IMR-90 (cell line): ENCODE measurements around the gene FNDC3B. TPM values are rescaled to one million over a fixed set of nuclear protein-coding genes. Genes with fewer than 3 reads are reported as not detected.

Experiments
- ATAC-seq: fragments of 200-7000 bp; cut with Tn5 transposase; 2 replicates; pipeline ENCODE4 v1.9.1; 2020; ENCODE audit warnings: low read depth, mild to moderate bottlenecking, moderate library complexity
- BruUV-seq: library from RNA; stranded (reverse); fragments of 400-500 nt; replicated peaks from 2 replicates; lab custom pipeline; 2021; lab: Mats Ljungman, UMichigan
- CTCF ChIA-PET: fragments of 300-600 bp; formaldehyde crosslinking; extraction: SDS; loops from one replicate; lab custom pipeline; 2021; ENCODE audit warnings: antibody characterized with exemption; lab: Yijun Ruan, JAX
- POLR2A ChIA-PET: fragments of 300-600 bp; sonication (Branson Sonifier 250); formaldehyde crosslinking; loops from one replicate; lab custom pipeline; 2022; ENCODE audit warnings: antibody characterized with exemption; ENCODE audit not compliant: unreplicated experiment; lab: Charles Lee
- DNase-seq: peaks from one replicate; pipeline ENCODE4 v3.0.0; 2013
- H2AFZ ChIP-seq: replicated peaks from 2 replicates; pipeline ENCODE3; 2013; ENCODE audit warnings: low read length, mild to moderate bottlenecking; ENCODE audit not compliant: poor library complexity
- H2AK5ac ChIP-seq: 2 replicates; pipeline ENCODE4 v1.6.1; 2013; ENCODE audit warnings: low read depth, low read length, inconsistent platforms
- H2AK9ac ChIP-seq: replicated peaks from 2 replicates; pipeline ENCODE3; 2013; ENCODE audit warnings: mild to moderate bottlenecking, low read depth, low read length, moderate library complexity; ENCODE audit not compliant: poor library complexity
- H2BK120ac ChIP-seq: 2 replicates; pipeline ENCODE4 v1.6.1; 2013; ENCODE audit warnings: low read depth, low read length, inconsistent platforms
- H2BK15ac ChIP-seq: 3 replicates; pipeline ENCODE4 v1.6.1; 2013; ENCODE audit warnings: low read depth, low read length, inconsistent platforms
- H2BK20ac ChIP-seq: 2 replicates; pipeline ENCODE4 v1.6.1; 2013; ENCODE audit warnings: low read depth, mild to moderate bottlenecking, inconsistent platforms, low read length, moderate library complexity
- H2BK5ac ChIP-seq: 2 replicates; pipeline ENCODE4 v1.6.1; 2013; ENCODE audit warnings: mild to moderate bottlenecking, low read depth, low read length, inconsistent platforms; ENCODE audit not compliant: poor library complexity, severe bottlenecking
- H3K14ac ChIP-seq: replicated peaks from 2 replicates; pipeline ENCODE4 v1.6.1; 2013; ENCODE audit warnings: low read depth, low read length, inconsistent platforms
- H3K18ac ChIP-seq: 2 replicates; pipeline ENCODE4 v1.6.1; 2013; ENCODE audit warnings: low read depth, low read length, control low read depth
- H3K23ac ChIP-seq: 2 replicates; pipeline ENCODE4 v1.6.1; 2013; ENCODE audit warnings: low read depth, low read length, inconsistent platforms
- H3K27ac ChIP-seq: 2 replicates; pipeline ENCODE4 v1.5.1; 2013; ENCODE audit warnings: mild to moderate bottlenecking, control low read depth, low read length; ENCODE audit not compliant: insufficient read depth
- H3K27me3 ChIP-seq: 2 replicates; pipeline ENCODE4 v1.6.1; 2013; ENCODE audit warnings: low read length; ENCODE audit not compliant: control insufficient read depth, insufficient read depth
- H3K36me3 ChIP-seq: 2 replicates; pipeline ENCODE4 v1.6.1; 2013; ENCODE audit warnings: low read length, mixed read lengths; ENCODE audit not compliant: control insufficient read depth, insufficient read depth
- H3K4ac ChIP-seq: 2 replicates; pipeline ENCODE4 v1.6.1; 2013; ENCODE audit warnings: low read depth, low read length, inconsistent platforms
- H3K4me1 ChIP-seq: 2 replicates; pipeline ENCODE4 v1.6.1; 2013; ENCODE audit warnings: low read length, mixed read lengths; ENCODE audit not compliant: control insufficient read depth, insufficient read depth
- H3K4me2 ChIP-seq: 2 replicates; pipeline ENCODE4 v1.6.1; 2013; ENCODE audit warnings: low read depth, mild to moderate bottlenecking, control low read depth, low read length, moderate library complexity
- H3K4me3 ChIP-seq: 2 replicates; pipeline ENCODE4 v1.5.1; 2013; ENCODE audit warnings: low read depth, mild to moderate bottlenecking, control low read depth, low read length, moderate library complexity; ENCODE audit not compliant: insufficient read depth
- H3K56ac ChIP-seq: 2 replicates; pipeline ENCODE4 v1.6.1; 2013; ENCODE audit warnings: low read length, inconsistent platforms; ENCODE audit not compliant: insufficient read depth; ENCODE audit errors: extremely low read depth
- H3K79me1 ChIP-seq, 2 experiments: 2 replicates each; pipeline ENCODE4 v1.6.1; 2013; ENCODE audit warnings: low read length in 2 of 2, inconsistent platforms in 1 of 2, low read depth in 1 of 2
- H3K9ac ChIP-seq: 2 replicates; pipeline ENCODE4 v1.6.1; 2013; ENCODE audit warnings: low read depth, low read length, control low read depth
- H3K9me1 ChIP-seq: 2 replicates; pipeline ENCODE4 v1.6.1; 2013; ENCODE audit warnings: low read length, inconsistent platforms; ENCODE audit not compliant: insufficient read depth
- H3K9me3 ChIP-seq: 2 replicates; pipeline ENCODE4 v1.6.1; 2013; ENCODE audit warnings: low read length; ENCODE audit not compliant: control insufficient read depth, insufficient read depth
- H4K20me1 ChIP-seq: 2 replicates; pipeline ENCODE4 v1.6.1; 2013; ENCODE audit warnings: low read length, inconsistent platforms; ENCODE audit not compliant: insufficient read depth
- H4K5ac ChIP-seq: 2 replicates; pipeline ENCODE4 v1.6.1; 2013; ENCODE audit warnings: mild to moderate bottlenecking, low read depth, low read length, control low read depth
- H4K8ac ChIP-seq, 2 experiments: 2 replicates each; pipeline ENCODE4 v1.6.1; 2013; ENCODE audit warnings: low read depth in 2 of 2, low read length in 2 of 2, control low read depth in 1 of 2, inconsistent platforms in 1 of 2
- H4K91ac ChIP-seq: 2 replicates; pipeline ENCODE4 v1.6.1; 2013; ENCODE audit warnings: low read depth, low read length, inconsistent platforms; ENCODE audit not compliant: insufficient read depth
- BHLHE40 ChIP-seq: fragments of 150-350 bp; IDR thresholded peaks from 2 replicates; pipeline ENCODE4 v1.6.1; 2016; ENCODE audit warnings: mild to moderate bottlenecking, low read depth, low read length
- CEBPB ChIP-seq: IDR thresholded peaks from 2 replicates; pipeline ENCODE4 v1.6.1; 2012; ENCODE audit warnings: low read depth, low read length, improper control_type of control experiment
- CHD1 ChIP-seq: IDR thresholded peaks from 2 replicates; pipeline ENCODE4 v1.6.1; 2012; ENCODE audit warnings: low read depth, low read length, improper control_type of control experiment
- CTCF ChIP-seq: conservative IDR thresholded peaks from 2 replicates; pipeline ENCODE4 v1.5.1; 2012; ENCODE audit warnings: mild to moderate bottlenecking, low read depth, low read length, improper control_type of control experiment
- ELK1 ChIP-seq: fragments of 150-350 bp; IDR thresholded peaks from 2 replicates; pipeline ENCODE4 v1.6.1; 2016; ENCODE audit warnings: low read depth, mild to moderate bottlenecking, low read length, moderate library complexity, borderline replicate concordance
- FOS ChIP-seq: fragments of 150-350 bp; IDR thresholded peaks from 2 replicates; pipeline ENCODE4 v1.6.1; 2016; ENCODE audit warnings: low read depth, low read length
- MAFK ChIP-seq: IDR thresholded peaks from 2 replicates; pipeline ENCODE4 v1.6.1; 2012; ENCODE audit warnings: low read depth, low read length, improper control_type of control experiment
- MAZ ChIP-seq: IDR thresholded peaks from 2 replicates; pipeline ENCODE4 v1.6.1; 2012; ENCODE audit warnings: low read depth, mild to moderate bottlenecking, low read length, improper control_type of control experiment, moderate library complexity, borderline replicate concordance
- MXI1 ChIP-seq: IDR thresholded peaks from 2 replicates; pipeline ENCODE4 v1.6.1; 2012; ENCODE audit warnings: low read depth, mild to moderate bottlenecking, low read length, moderate library complexity, borderline replicate concordance
- NFE2L2 ChIP-seq: fragments of 150-350 bp; IDR thresholded peaks from 2 replicates; pipeline ENCODE4 v1.6.1; 2016; ENCODE audit warnings: low read depth, mild to moderate bottlenecking, low read length
- POLR2A ChIP-seq: IDR thresholded peaks from 2 replicates; pipeline ENCODE4 v1.6.1; 2012; ENCODE audit warnings: mild to moderate bottlenecking, low read depth, low read length
- RAD21 ChIP-seq: IDR thresholded peaks from 2 replicates; pipeline ENCODE4 v1.6.1; 2012; ENCODE audit warnings: low read length, improper control_type of control experiment
- RCOR1 ChIP-seq: IDR thresholded peaks from 2 replicates; pipeline ENCODE4 v1.6.1; 2012; ENCODE audit warnings: mild to moderate bottlenecking, low read length, improper control_type of control experiment; ENCODE audit not compliant: insufficient replicate concordance
- RFX5 ChIP-seq: IDR thresholded peaks from 2 replicates; pipeline ENCODE4 v1.8.0; 2012; ENCODE audit warnings: low read depth, mild to moderate bottlenecking, low read length, moderate library complexity
- SMC3 ChIP-seq: fragments of 150-350 bp; IDR thresholded peaks from 2 replicates; pipeline ENCODE4 v1.6.1; 2016; ENCODE audit warnings: low read depth, mild to moderate bottlenecking, antibody characterized with exemption, low read length, moderate library complexity
- USF2 ChIP-seq: fragments of 150-350 bp; IDR thresholded peaks from 2 replicates; pipeline ENCODE4 v1.6.1; 2017; ENCODE audit warnings: mild to moderate bottlenecking, antibody characterized with exemption, low read length, low read depth
- WGBS, 2 experiments: methylation state at CpG; one replicate each; pipeline versions ENCODE4 v1.1.5 to v1.1.7; 2013; ENCODE audit warnings: missing lambda C conversion rate in 2 of 2; ENCODE audit not compliant: insufficient read length in 1 of 2; ENCODE audit errors: extremely low coverage in 2 of 2; 5-methylcytosine and 5-hydroxymethylcytosine counted together
- dilution Hi-C: fragments of 300-500 bp; cut with HindIII; formaldehyde crosslinking; loops from one replicate; pipeline ENCODE4 v1.14.3; 2018; ENCODE audit warnings: low sequenced_read_pairs; ENCODE audit not compliant: unreplicated experiment
- in situ Hi-C: fragments of 300-500 bp; cut with MboI; formaldehyde crosslinking; loops from 3 replicates; pipeline ENCODE4 v1.14.3; 2019; ENCODE audit warnings: low sequenced_read_pairs, inconsistent platforms, mixed read lengths
- intact Hi-C: fragments of 100-400 bp; cut with micrococcal nuclease; formaldehyde crosslinking; loops from 2 replicates; pipeline ENCODE4 v1.10.0; 2022
- polyA plus RNA-seq, 3 experiments: library from polyadenylated mRNA; depleted of rRNA; stranded (reverse); fragments of >200 nt; gene quantifications; 2 replicates each; pipeline ENCODE4 v1.2.3, GENCODE V29; 2012; ENCODE audit warnings: low replicate concordance in 1 of 3
- total RNA-seq: library from RNA; depleted of rRNA; stranded (reverse); fragments of >200 nt; gene quantifications from 2 replicates; pipeline ENCODE4 v1.2.3, GENCODE V29; 2012

Gene FNDC3B
- total and polyA plus RNA-seq, 2 of the 4 experiments (the other 2 are of a cell fraction): 23.9 to 150 TPM

- Histone ChIP-seq H3K27ac (no peak overlapping the region), H2BK15ac (no peak overlapping the region), H4K5ac (no peak overlapping the region), H3K4me1 (no peaks in the 10 kb centered on the region), H3K9me1 (no peaks in the 10 kb centered on the region), H3K4me3 (no peak overlapping the region), H3K9me3 (no peaks in the 10 kb centered on the region), H3K79me1 (no peaks in the 10 kb centered on the region), H3K23ac (no peak overlapping the region), H3K9ac (no peak overlapping the region), H2BK5ac (no peak overlapping the region), H4K91ac (no peak overlapping the region), H4K20me1 (no peaks in the 10 kb centered on the region), H3K36me3 (no peaks in the 10 kb centered on the region), H3K18ac (no peak overlapping the region), H3K4ac (no peak overlapping the region), H4K8ac (no peak overlapping the region), H3K4me2 (no peak overlapping the region), H3K27me3 (no peaks in the 10 kb centered on the region), H2BK120ac (no peak overlapping the region), H2BK20ac (no peak overlapping the region), H2AK5ac (no peak overlapping the region), H3K14ac (no peak overlapping the region), H2AFZ (no peak overlapping the region), H3K56ac (no peak overlapping the region), H2AK9ac (no peak overlapping the region)
- no CpG with 5 or more reads among the region's 2 CpGs for WGBS, 2 experiments
- CTCF ChIA-PET: no interaction called here
- POLR2A ChIA-PET: no interaction called here
- in situ Hi-C loops (no loop called here), intact Hi-C loops (no loop called here), dilution Hi-C loops (no loop called here)
- no TSS peak for BruUV-seq
- ATAC-seq: no peak
- DNase-seq: no peak
- no peak for TF ChIP-seq MAFK
- no peak for TF ChIP-seq RCOR1
- no peak for TF ChIP-seq BHLHE40
- TF ChIP-seq RAD21: no peak
- no peak for TF ChIP-seq NFE2L2
- TF ChIP-seq CHD1: no peak
- TF ChIP-seq USF2: no peak
- no peak for TF ChIP-seq POLR2A
- no peak for TF ChIP-seq SMC3
- no peak for TF ChIP-seq FOS
- no peak for TF ChIP-seq MAZ
- no peak for TF ChIP-seq CEBPB
- no peak for TF ChIP-seq CTCF
- TF ChIP-seq RFX5: no peak
- TF ChIP-seq ELK1: no peak
- TF ChIP-seq MXI1: no peak
Measured at GRCh38 chr3:172020763-172021162, 18.6 kb upstream of the FNDC3B start.
